GM06990 (cell line): ENCODE data around the gene FBXW12.

Source experiments
- DNase-seq: peaks from one replicate; pipeline ENCODE4 v3.0.0-alpha.2; 2011; ENCODE audit not compliant: insufficient read length; ENCODE audit errors: extremely low read depth
- H3K27me3 ChIP-seq: replicated peaks from 2 replicates; pipeline ENCODE4 v1.6.0; 2011; ENCODE audit warnings: low read length; ENCODE audit not compliant: control insufficient read depth, insufficient read depth
- H3K36me3 ChIP-seq: 2 replicates; pipeline ENCODE4 v1.5.1; 2011; ENCODE audit warnings: low read length; ENCODE audit not compliant: control insufficient read depth, insufficient read depth
- H3K4me3 ChIP-seq: replicated peaks from 2 replicates; pipeline ENCODE4 v1.5.1; 2011; ENCODE audit warnings: low read depth, mild to moderate bottlenecking, control low read depth, low read length
- CTCF ChIP-seq: IDR thresholded peaks from 2 replicates; pipeline ENCODE4 v1.5.1; 2011; ENCODE audit warnings: low read length, control low read depth, mild to moderate bottlenecking, inconsistent platforms; ENCODE audit not compliant: insufficient read depth, poor library complexity, severe bottlenecking

The FBXW12 gene

GRCh38 chr3:48433472-48434118 lies 61.6 kb downstream of the FBXW12 start:
- Histone ChIP-seq H3K36me3 (peaks cover 13% of the 10 kb centered on the region), H3K27me3 (no peaks in the 10 kb centered on the region), H3K4me3 (no peak overlapping the region)
- no peak for TF ChIP-seq CTCF
- DNase-seq = no peak

DNA sequence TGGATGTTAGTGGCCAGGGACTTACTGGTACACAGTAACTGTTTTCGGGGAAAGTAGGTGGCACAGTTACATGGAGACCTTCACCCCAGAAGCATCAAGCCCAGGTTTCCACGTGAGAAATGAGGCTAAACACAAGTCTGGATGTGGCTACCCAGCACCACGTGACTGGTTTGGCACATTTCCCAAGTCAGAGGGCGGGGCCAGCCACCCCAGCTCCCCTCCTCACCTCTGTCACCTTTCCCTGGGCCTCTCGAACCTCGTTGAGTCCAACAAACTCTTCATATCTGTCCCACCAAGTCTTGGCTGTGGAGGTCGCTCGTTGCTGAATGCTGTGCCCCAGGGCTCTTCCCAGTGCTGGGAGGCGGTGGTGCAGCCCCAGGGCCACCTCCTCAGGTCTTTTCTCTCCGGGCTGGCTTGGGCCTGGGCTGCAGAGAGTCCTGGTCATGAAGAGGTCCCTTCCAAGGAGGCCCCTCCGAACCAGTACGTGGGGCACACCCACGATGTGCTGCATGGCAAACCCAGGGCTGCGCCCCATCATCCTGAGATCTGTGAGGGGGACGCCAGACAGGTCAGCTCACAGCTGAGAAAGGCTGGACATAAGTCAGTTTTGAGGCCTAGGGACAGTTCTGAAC lies 62.7 kb downstream of the FBXW12 start:
- peaks cover 13% of the 10 kb centered on the region for H3K36me3 ChIP-seq
- no peak for TF ChIP-seq CTCF
- H3K4me3 ChIP-seq = no peak overlapping the region
- DNase-seq = no peak
- H3K27me3 ChIP-seq = no peaks in the 10 kb centered on the region

GRCh38 chr3:48435223-48435595 lies 63.2 kb downstream of the FBXW12 start:
- Histone ChIP-seq H3K27me3 (no peaks in the 10 kb centered on the region), H3K4me3 (no peak overlapping the region), H3K36me3 (peaks cover 13% of the 10 kb centered on the region)
- no peak for DNase-seq
- TF ChIP-seq CTCF = no peak

DNA sequence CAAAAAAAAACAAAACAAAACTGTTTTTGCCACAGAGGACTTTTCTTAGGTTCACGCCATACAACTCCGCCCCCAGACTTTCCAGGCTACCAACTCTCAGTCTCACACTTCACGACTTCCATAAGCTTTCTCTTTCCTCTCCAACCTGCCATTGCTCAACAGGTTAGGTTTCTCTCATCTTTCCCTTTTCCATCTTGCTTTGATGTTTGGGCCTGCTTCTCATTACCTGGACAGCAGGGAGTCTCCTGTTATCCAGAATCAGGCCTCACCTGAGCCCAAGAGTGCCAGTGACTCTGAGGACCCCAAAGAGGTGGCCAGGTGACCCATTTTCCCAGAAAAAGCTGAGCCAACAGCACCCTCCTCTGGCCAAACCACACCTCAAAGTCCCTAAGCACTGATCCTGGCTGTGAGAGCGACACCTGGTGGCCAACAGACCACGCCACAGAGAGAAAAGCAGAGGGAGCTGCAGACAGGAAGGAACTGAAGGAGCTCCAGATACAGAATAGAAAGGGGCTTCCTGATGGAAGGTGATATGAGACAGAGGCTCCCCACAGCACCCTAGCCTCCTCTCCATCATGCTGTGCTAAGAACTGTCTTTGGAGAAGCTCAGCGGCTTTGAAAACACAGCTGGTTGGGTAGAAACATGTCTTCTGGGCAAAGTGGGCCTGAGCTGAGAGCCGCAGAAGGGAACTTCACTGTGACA lies 63.9 kb downstream of the FBXW12 start:
- no peaks in the 10 kb centered on the region for H3K27me3 ChIP-seq

DNA sequence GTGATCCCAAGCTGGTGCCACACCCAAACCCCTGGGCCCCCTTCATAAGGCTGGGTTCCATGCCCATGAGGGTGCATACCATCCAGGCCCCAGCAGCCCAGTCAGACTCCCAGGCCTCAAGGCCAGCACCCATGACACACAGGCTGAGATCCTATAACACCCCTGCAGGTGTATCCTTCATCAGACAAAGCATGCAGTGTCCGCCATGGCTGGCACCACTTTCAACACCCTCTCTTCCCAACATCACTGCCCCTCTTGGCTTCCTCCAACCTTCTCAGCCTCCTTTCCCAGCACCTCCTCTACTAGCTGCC lies 64.4 kb downstream of the FBXW12 start:
- no peak for DNase-seq
- Histone ChIP-seq H3K4me3 (no peak overlapping the region), H3K27me3 (no peaks in the 10 kb centered on the region), H3K36me3 (peaks cover 13% of the 10 kb centered on the region)
- no peak for TF ChIP-seq CTCF

More for the DNA sequence above, 63.9 kb downstream of the FBXW12 start:
- no peak overlapping the region for H3K4me3 ChIP-seq
- DNase-seq = peak; percentile 67
- peak; percentile 100 for TF ChIP-seq CTCF
- H3K36me3 ChIP-seq = peaks cover 13% of the 10 kb centered on the region
